Naive thymus-derived CD4-positive, alpha-beta T cell (primary cell): ENCODE results near the gene OPN3. TPM values are rescaled to one million over a fixed set of nuclear protein-coding genes. Genes with fewer than 3 reads are reported as not detected.
A peak's percentile ranks its signal among the peaks of the same experiment; 100 is the strongest.

Experiments used
- ATAC-seq: fragments of 150-1000 bp; cut with Tn5 transposase; 2 replicates; pipeline ENCODE4 v1.10.0; 2021; ENCODE audit warnings: mild to moderate bottlenecking, moderate library complexity
- CTCF ChIA-PET: fragments of 350-600 bp; sonication (Branson Sonifier 250); formaldehyde crosslinking; loops from one replicate; lab custom pipeline; 2021; ENCODE audit warnings: antibody characterized with exemption; lab: Charles Lee
- POLR2A ChIA-PET: fragments of 350-600 bp; sonication (Branson Sonifier 250); formaldehyde crosslinking; loops from one replicate; lab custom pipeline; 2021; ENCODE audit warnings: antibody characterized with exemption, inconsistent platforms; lab: Charles Lee
- DNase-seq, 9 donors: peaks; one replicate each; pipeline versions ENCODE4 v3.0.0 to v3.0.0-alpha.2; 2020 to 2022; ENCODE audit warnings: mixed read lengths in 1 of 9
- H3K27ac ChIP-seq: one replicate; pipeline ENCODE4 v1.7.0; 2013; ENCODE audit warnings: mild to moderate bottlenecking, low read depth, low read length, moderate library complexity
- H3K27me3 ChIP-seq, 2 donors: one replicate each; pipeline ENCODE4 v1.7.0; 2013; ENCODE audit warnings: low read length in 2 of 2, mild to moderate bottlenecking in 2 of 2, moderate library complexity in 2 of 2; ENCODE audit not compliant: control insufficient read depth in 2 of 2, insufficient read depth in 2 of 2
- H3K36me3 ChIP-seq, 3 experiments: 1 replicate in 2 of 3; 2 replicates in 1 of 3; pipeline ENCODE4 v1.7.0; 2013; ENCODE audit warnings: low read length in 3 of 3, mild to moderate bottlenecking in 3 of 3, moderate library complexity in 1 of 3; ENCODE audit not compliant: insufficient read depth in 3 of 3, control insufficient read depth in 2 of 3
- H3K4me1 ChIP-seq, 2 donors: one replicate each; pipeline ENCODE4 v1.7.0; 2013; ENCODE audit warnings: low read length in 2 of 2, mild to moderate bottlenecking in 2 of 2, moderate library complexity in 1 of 2; ENCODE audit not compliant: control insufficient read depth in 2 of 2, insufficient read depth in 2 of 2
- H3K4me3 ChIP-seq: 2 replicates; pipeline ENCODE4 v1.7.0; 2013; ENCODE audit warnings: mild to moderate bottlenecking, low read length
- H3K9me3 ChIP-seq, 3 experiments: 1 replicate in 2 of 3; 2 replicates in 1 of 3; pipeline ENCODE4 v1.7.0; 2013; ENCODE audit warnings: low read length in 3 of 3; ENCODE audit not compliant: control insufficient read depth in 2 of 3
- H3K27ac Mint-ChIP-seq, 9 donors: one replicate each; pipeline ENCODE4 v1.8.0; 2020 to 2022; ENCODE audit warnings: mixed read lengths in 9 of 9, mild to moderate bottlenecking in 8 of 9, moderate library complexity in 5 of 9, inconsistent platforms in 2 of 9
- H3K27me3 Mint-ChIP-seq, 5 donors: one replicate each; pipeline ENCODE4 v1.8.0; 2021 to 2022; ENCODE audit warnings: mixed read lengths in 5 of 5, mild to moderate bottlenecking in 1 of 5
- H3K36me3 Mint-ChIP-seq, 5 donors: one replicate each; pipeline ENCODE4 v1.8.0; 2020 to 2022; ENCODE audit warnings: mixed read lengths in 5 of 5, mild to moderate bottlenecking in 3 of 5, inconsistent platforms in 1 of 5
- H3K4me1 Mint-ChIP-seq, 7 donors: one replicate each; pipeline ENCODE4 v1.8.0; 2020 to 2022; ENCODE audit warnings: mixed read lengths in 7 of 7, mild to moderate bottlenecking in 3 of 7, inconsistent platforms in 1 of 7
- H3K4me3 Mint-ChIP-seq, 10 donors: one replicate each; pipeline ENCODE4 v1.8.0; 2020 to 2022; ENCODE audit warnings: mild to moderate bottlenecking in 10 of 10, mixed read lengths in 10 of 10, moderate library complexity in 6 of 10, inconsistent platforms in 2 of 10
- H3K9me3 Mint-ChIP-seq, 11 donors: one replicate each; pipeline ENCODE4 v1.8.0; 2020 to 2022; ENCODE audit warnings: mixed read lengths in 11 of 11, mild to moderate bottlenecking in 4 of 11, inconsistent platforms in 1 of 11, moderate library complexity in 1 of 11
- intact Hi-C, 2 donors: fragments of 100-400 bp; cut with micrococcal nuclease; formaldehyde crosslinking; loops; one replicate each; pipeline ENCODE4 v1.15.1; 2023
- polyA plus RNA-seq, 2 donors: library from polyadenylated mRNA; unstranded; fragments of 300-500 nt; fragmentation: Illumina TruSeq; gene quantifications; one replicate each; pipeline ENCODE4 v1.2.3, GENCODE V29; 2021
- total RNA-seq, 6 experiments: library from RNA in 5 of 6; stranded (reverse) in 5 of 6; gene quantifications; 1 replicate in 5 of 6; 2 replicates in 1 of 6; pipeline ENCODE4 v1.2.3 and lab custom pipeline; 2021 to 2026

OPN3 gene
- total and polyA plus RNA-seq, 7 experiments from 2014 or later = 3.6 to 32.7 (median 10.9) TPM

- H3K36me3 Mint-ChIP-seq = peaks cover 3 to 17% (median 4%) of the 10 kb centered on the region in 5 donors
- Histone ChIP-seq H3K4me3 (no peak overlapping the region), H3K9me3 (no peaks in the 10 kb centered on the region), H3K27me3 (no peaks in the 10 kb centered on the region), H3K4me1 (peaks cover 8 to 21% of the 10 kb centered on the region in 2 donors), H3K27ac (no peak overlapping the region), H3K36me3 (no peaks in the 10 kb centered on the region)
- intact Hi-C loops = loop anchor here in 1 of 2 donors (5.0 kb wide), 2 partner anchors 58 to 78 kb away; no protein-coding TSS in a partner anchor
- H3K4me3 Mint-ChIP-seq = no peak overlapping the region
- no peak for ATAC-seq
- H3K27ac Mint-ChIP-seq = no peak overlapping the region
- H3K4me1 Mint-ChIP-seq = peaks cover 4 to 30% (median 20%) of the 10 kb centered on the region in 7 donors
- peaks cover 0 to 7% (median 0%) of the 10 kb centered on the region in 5 donors for H3K27me3 Mint-ChIP-seq
- ChIA-PET POLR2A (interaction anchor here (1.7 kb wide), 1 partner anchor 39 kb away, joined by 4 read pairs; the partner anchor contains the start of genes CHML and OPN3), CTCF (no interaction called here)
- DNase-seq = no peak
- peaks cover 0 to 2% (median 0%) of the 10 kb centered on the region in 11 donors for H3K9me3 Mint-ChIP-seq
Observed at GRCh38 chr1:241679404-241679803, 39.2 kb upstream of the OPN3 start.

GRCh38 chr1:241678536-241678935 is 38.4 kb upstream of the OPN3 start:
- H3K4me1 ChIP-seq = peaks cover 8 to 21% of the 10 kb centered on the region in 2 donors
- Mint-ChIP-seq H3K36me3 (peaks cover 3 to 17% (median 4%) of the 10 kb centered on the region in 5 donors), H3K27ac (peak overlapping the region in 1 of 9 donors; percentile 96), H3K4me1 (peaks cover 4 to 30% (median 20%) of the 10 kb centered on the region in 7 donors), H3K4me3 (no peak overlapping the region), H3K27me3 (peaks cover 0 to 7% (median 0%) of the 10 kb centered on the region in 5 donors), H3K9me3 (peaks cover 0 to 2% (median 0%) of the 10 kb centered on the region in 11 donors)
- CTCF ChIA-PET = no interaction called here
- ATAC-seq (no peak), DNase-seq (no peak)
- no peaks in the 10 kb centered on the region for H3K9me3 ChIP-seq
- POLR2A ChIA-PET = interaction anchor here (1.5 to 1.7 kb wide), 2 partner anchors 38 to 159 kb away, joined by 4 read pairs; partner anchors contain the start of genes CHML, FH and OPN3
- no peak overlapping the region for H3K4me3 ChIP-seq
- H3K27ac ChIP-seq = no peak overlapping the region
- intact Hi-C loops = loop anchor here in 1 of 2 donors (5.0 kb wide), 2 partner anchors 59 to 79 kb away; no protein-coding TSS in a partner anchor
- no peaks in the 10 kb centered on the region for H3K27me3 ChIP-seq
- H3K36me3 ChIP-seq = no peaks in the 10 kb centered on the region

GRCh38 chr1:241677201-241677600 is 37.0 kb upstream of the OPN3 start:
- Histone ChIP-seq H3K27ac (peak overlapping the region; percentile 55), H3K4me1 (peaks cover 8 to 21% of the 10 kb centered on the region in 2 donors), H3K4me3 (peak overlapping the region; percentile 28), H3K36me3 (no peaks in the 10 kb centered on the region), H3K27me3 (no peaks in the 10 kb centered on the region), H3K9me3 (no peaks in the 10 kb centered on the region)
- CTCF ChIA-PET = interaction anchor here (0.6 to 0.7 kb wide), 2 partner anchors 51 to 56 kb away, joined by 3 to 4 read pairs; no protein-coding TSS in a partner anchor
- DNase-seq (peak in 8 of 9 donors; percentile 23 to 83 (median 75)), ATAC-seq (peak; percentile 97)
- intact Hi-C loops = loop anchor here (1.0 to 5.0 kb wide), 11 partner anchors 29 to 1578 kb away; partner anchors contain the start of genes CHML (in 2 of the 2), OPN3 (in 2 of the 2), CEP170 (in 1 of the 2) and FH (in 1 of the 2)
- POLR2A ChIA-PET = interaction anchor here (1.3 to 1.5 kb wide), 2 partner anchors 37 to 158 kb away, joined by 4 to 5 read pairs; partner anchors contain the start of genes CHML, FH and OPN3
- H3K4me3 Mint-ChIP-seq = peak overlapping the region; percentile 53 to 88 (median 76)
- H3K4me1 Mint-ChIP-seq = peaks cover 4 to 30% (median 20%) of the 10 kb centered on the region in 7 donors
- peak overlapping the region; percentile 85 to 97 (median 90) for H3K27ac Mint-ChIP-seq
- peaks cover 0 to 6% (median 0%) of the 10 kb centered on the region in 5 donors for H3K27me3 Mint-ChIP-seq
- H3K36me3 Mint-ChIP-seq = peaks cover 0 to 9% (median 4%) of the 10 kb centered on the region in 5 donors
- H3K9me3 Mint-ChIP-seq = peaks cover 0 to 5% (median 0%) of the 10 kb centered on the region in 11 donors

GRCh38 chr1:241675983-241676382 is 35.8 kb upstream of the OPN3 start:
- ChIA-PET CTCF (no interaction called here), POLR2A (interaction anchor here (0.9 to 1.3 kb wide), 2 partner anchors 46 to 126 kb away, joined by 3 to 7 read pairs; no protein-coding TSS in a partner anchor)

GRCh38 chr1:241674805-241675384 is 34.7 kb upstream of the OPN3 start:
- ATAC-seq = no peak
- POLR2A ChIA-PET = interaction anchor here (0.9 kb wide), 1 partner anchor 45 kb away, joined by 3 read pairs; no protein-coding TSS in a partner anchor
- Mint-ChIP-seq H3K27ac (peak overlapping the region in 7 of 9 donors; percentile 12 to 96 (median 48)), H3K36me3 (peaks cover 0 to 1% (median 0%) of the 10 kb centered on the region in 5 donors), H3K27me3 (peaks cover 0 to 7% (median 0%) of the 10 kb centered on the region in 5 donors), H3K4me3 (no peak overlapping the region), H3K4me1 (peaks cover 4 to 24% (median 20%) of the 10 kb centered on the region in 7 donors), H3K9me3 (peaks cover 0 to 3% (median 0%) of the 10 kb centered on the region in 11 donors)
- H3K27me3 ChIP-seq = no peaks in the 10 kb centered on the region
- peaks cover 8 to 21% of the 10 kb centered on the region in 2 donors for H3K4me1 ChIP-seq
- H3K9me3 ChIP-seq = no peaks in the 10 kb centered on the region
- H3K4me3 ChIP-seq = no peak overlapping the region
- H3K36me3 ChIP-seq = no peaks in the 10 kb centered on the region
- H3K27ac ChIP-seq = no peak overlapping the region
- CTCF ChIA-PET = no interaction called here
- intact Hi-C loops = loop anchor here in 1 of 2 donors (5.0 kb wide), 2 partner anchors 62 to 82 kb away; no protein-coding TSS in a partner anchor
- DNase-seq = no peak

More at GRCh38 chr1:241675983-241676382, 35.8 kb upstream of the OPN3 start:
- DNase-seq = peak in 1 of 9 donors; percentile 2
- H3K9me3 ChIP-seq = no peaks in the 10 kb centered on the region
- H3K27me3 ChIP-seq = no peaks in the 10 kb centered on the region
- H3K27ac ChIP-seq = no peak overlapping the region
- intact Hi-C loops = loop anchor here in 1 of 2 donors (2.0 to 5.0 kb wide), 4 partner anchors 61 to 125 kb away; no protein-coding TSS in a partner anchor
- peaks cover 8 to 21% of the 10 kb centered on the region in 2 donors for H3K4me1 ChIP-seq
- H3K4me3 ChIP-seq = no peak overlapping the region
- peaks cover 0 to 3% (median 0%) of the 10 kb centered on the region in 11 donors for H3K9me3 Mint-ChIP-seq
- H3K36me3 ChIP-seq = no peaks in the 10 kb centered on the region
- ATAC-seq = no peak
- peaks cover 0 to 7% (median 0%) of the 10 kb centered on the region in 5 donors for H3K27me3 Mint-ChIP-seq
- H3K27ac Mint-ChIP-seq = peak overlapping the region in 8 of 9 donors; percentile 55 to 96 (median 89)
- H3K36me3 Mint-ChIP-seq = peaks cover 0 to 5% (median 4%) of the 10 kb centered on the region in 5 donors
- peaks cover 4 to 30% (median 20%) of the 10 kb centered on the region in 7 donors for H3K4me1 Mint-ChIP-seq
- peak overlapping the region in 5 of 10 donors; percentile 21 to 88 (median 61) for H3K4me3 Mint-ChIP-seq

- ChIA-PET CTCF (interaction anchor here (0.7 kb wide), 1 partner anchor 23 kb away, joined by 4 read pairs; no protein-coding TSS in a partner anchor), POLR2A (no interaction called here)
- H3K27me3 ChIP-seq = no peaks in the 10 kb centered on the region
- ATAC-seq = no peak
- H3K9me3 ChIP-seq = no peaks in the 10 kb centered on the region
- Mint-ChIP-seq H3K27me3 (peaks cover 0 to 7% (median 0%) of the 10 kb centered on the region in 5 donors), H3K27ac (no peak overlapping the region), H3K4me3 (no peak overlapping the region), H3K9me3 (peaks cover 0 to 4% (median 0%) of the 10 kb centered on the region in 11 donors), H3K4me1 (peaks cover 0 to 15% (median 10%) of the 10 kb centered on the region in 7 donors), H3K36me3 (no peaks in the 10 kb centered on the region)
- no peak overlapping the region for H3K27ac ChIP-seq
- no peak overlapping the region for H3K4me3 ChIP-seq
- DNase-seq = no peak
- intact Hi-C loops = no loop called here
- H3K36me3 ChIP-seq = no peaks in the 10 kb centered on the region
- H3K4me1 ChIP-seq = peaks cover 2 to 11% of the 10 kb centered on the region in 2 donors
Observed at GRCh38 chr1:241672301-241672700, 32.1 kb upstream of the OPN3 start.
